OCI-LY1 (cell line): ENCODE data around the gene WDR93.

Source experiments
- H2AFZ ChIP-seq: fragments of 200-600 bp; sonication (generic), shearing (Covaris generic); 2 replicates; pipeline ENCODE4 v1.6.0; 2014; ENCODE audit warnings: antibody characterized with exemption, mild to moderate bottlenecking, low read length
- H3F3A ChIP-seq: fragments of 200-600 bp; sonication (generic), shearing (Covaris generic); 2 replicates; pipeline ENCODE4 v1.6.0; 2014; ENCODE audit warnings: mild to moderate bottlenecking, antibody characterized with exemption, low read length, moderate library complexity; ENCODE audit not compliant: insufficient read depth
- H3K27ac ChIP-seq: fragments of 200-600 bp; sonication (generic); 2 replicates; pipeline ENCODE4 v1.5.1; 2014; ENCODE audit warnings: low read length, mixed run types, mild to moderate bottlenecking, low read depth; ENCODE audit not compliant: poor library complexity, severe bottlenecking
- H3K27me3 ChIP-seq: fragments of 200-600 bp; sonication (generic); 2 replicates; pipeline ENCODE4 v1.6.0; 2014; ENCODE audit warnings: antibody characterized with exemption, mild to moderate bottlenecking, low read length, moderate library complexity; ENCODE audit not compliant: insufficient read depth
- H3K36me3 ChIP-seq: fragments of 200-600 bp; sonication (generic); 2 replicates; pipeline ENCODE4 v1.6.1; 2014; ENCODE audit warnings: mild to moderate bottlenecking, antibody characterized with exemption, low read length, moderate library complexity, mixed read lengths; ENCODE audit not compliant: insufficient read depth
- H3K4me1 ChIP-seq: fragments of 200-600 bp; sonication (generic); 2 replicates; pipeline ENCODE4 v1.5.1; 2014; ENCODE audit warnings: mild to moderate bottlenecking, low read length, moderate library complexity; ENCODE audit not compliant: insufficient read depth, severe bottlenecking
- H3K4me2 ChIP-seq: fragments of 200-600 bp; sonication (generic), shearing (Covaris generic); 2 replicates; pipeline ENCODE4 v1.6.1; 2014; ENCODE audit warnings: low read length
- H3K4me3 ChIP-seq: fragments of 200-600 bp; sonication (generic); 2 replicates; pipeline ENCODE4 v1.5.1; 2014; ENCODE audit warnings: low read length, low read depth, mild to moderate bottlenecking, mixed read lengths; ENCODE audit not compliant: poor library complexity, severe bottlenecking
- H3K79me2 ChIP-seq: fragments of 200-600 bp; shearing (Covaris generic); 2 replicates; pipeline ENCODE4 v1.6.1; 2016; ENCODE audit warnings: mixed run types, low read length, mixed read lengths; ENCODE audit not compliant: insufficient read depth
- H3K9ac ChIP-seq: fragments of 200-600 bp; sonication (generic), shearing (Covaris generic); 2 replicates; pipeline ENCODE4 v1.6.1; 2014; ENCODE audit warnings: mild to moderate bottlenecking, low read length, mixed read lengths
- H3K9me2 ChIP-seq: fragments of 200-600 bp; sonication (generic), shearing (Covaris generic); 2 replicates; pipeline ENCODE4 v1.6.1; 2014; ENCODE audit warnings: low read depth, mild to moderate bottlenecking, low read length, mixed read lengths
- H3K9me3 ChIP-seq: fragments of 200-600 bp; shearing (Covaris generic); 2 replicates; pipeline ENCODE4 v1.6.1; 2014; ENCODE audit warnings: low read length, mixed read lengths
- H4K20me1 ChIP-seq: fragments of 200-600 bp; sonication (generic), shearing (Covaris generic); 2 replicates; pipeline ENCODE4 v1.6.0; 2016; ENCODE audit warnings: mild to moderate bottlenecking, low read length; ENCODE audit not compliant: insufficient read depth
- CTCF ChIP-seq: fragments of 200-600 bp; sonication (generic), shearing (Covaris generic); IDR thresholded peaks from 2 replicates; pipeline ENCODE4 v1.5.1; 2017; ENCODE audit warnings: mild to moderate bottlenecking, antibody characterized with exemption, low read length, moderate library complexity, mixed read lengths
- EZH2 ChIP-seq: fragments of 200-600 bp; sonication (generic), shearing (Covaris generic); IDR thresholded peaks from 2 replicates; pipeline ENCODE4 v1.8.0; 2017; ENCODE audit warnings: borderline replicate concordance, mixed run types, mild to moderate bottlenecking, antibody characterized with exemption, low read length, moderate library complexity, mixed read lengths

WDR93 gene

GRCh38 chr15:89693091-89693490 lies 2.5 kb downstream of the WDR93 start:
- H3K9ac ChIP-seq = no peak overlapping the region
- H3K79me2 ChIP-seq = no peaks in the 10 kb centered on the region
- H4K20me1 ChIP-seq = no peaks in the 10 kb centered on the region
- H3F3A ChIP-seq = no peaks in the 10 kb centered on the region
- no peak overlapping the region for H2AFZ ChIP-seq
- no peak overlapping the region for H3K4me2 ChIP-seq
- peaks cover 6% of the 10 kb centered on the region for H3K4me1 ChIP-seq
- H3K27ac ChIP-seq = no peak overlapping the region
- H3K9me2 ChIP-seq = no peaks in the 10 kb centered on the region
- no peak for TF ChIP-seq CTCF
- no peak for TF ChIP-seq EZH2
- no peak overlapping the region for H3K4me3 ChIP-seq
- no peaks in the 10 kb centered on the region for H3K9me3 ChIP-seq
- no peaks in the 10 kb centered on the region; the same call in 1 of the 2 replicates for H3K27me3 ChIP-seq
- no peaks in the 10 kb centered on the region for H3K36me3 ChIP-seq

- H3K4me2 ChIP-seq = no peak overlapping the region
- peaks cover 6% of the 10 kb centered on the region for H3K4me1 ChIP-seq
- H3K27ac ChIP-seq = no peak overlapping the region
- H3K36me3 ChIP-seq = no peaks in the 10 kb centered on the region
- H3K27me3 ChIP-seq = no peaks in the 10 kb centered on the region; the same call in 1 of the 2 replicates
- no peak overlapping the region for H3K4me3 ChIP-seq
- no peak for TF ChIP-seq CTCF
- H3K9me3 ChIP-seq = no peaks in the 10 kb centered on the region
- H3F3A ChIP-seq = no peaks in the 10 kb centered on the region
- no peaks in the 10 kb centered on the region for H4K20me1 ChIP-seq
- no peaks in the 10 kb centered on the region for H3K79me2 ChIP-seq
- no peaks in the 10 kb centered on the region for H3K9me2 ChIP-seq
- no peak overlapping the region for H2AFZ ChIP-seq
- no peak overlapping the region for H3K9ac ChIP-seq
Observed at GRCh38 chr15:89693696-89694095, 3.1 kb downstream of the WDR93 start.

- Histone ChIP-seq H3F3A (no peaks in the 10 kb centered on the region), H3K9ac (no peak overlapping the region), H3K36me3 (no peaks in the 10 kb centered on the region), H3K79me2 (no peaks in the 10 kb centered on the region), H3K4me3 (no peak overlapping the region), H3K4me1 (peaks cover 6% of the 10 kb centered on the region), H3K27me3 (no peaks in the 10 kb centered on the region; the same call in 1 of the 2 replicates), H2AFZ (no peak overlapping the region), H4K20me1 (no peaks in the 10 kb centered on the region), H3K4me2 (no peak overlapping the region), H3K9me2 (no peaks in the 10 kb centered on the region; the same call in 1 of the 2 replicates), H3K27ac (no peak overlapping the region), H3K9me3 (no peaks in the 10 kb centered on the region)
- TF ChIP-seq EZH2 (no peak), CTCF (no peak)
Observed at GRCh38 chr15:89695198-89695597, 4.6 kb downstream of the WDR93 start.
